ENCODE results near the gene RAET1G.
A peak's percentile ranks its signal among the peaks of the same experiment; 100 is the strongest.
"Not testable (repeated sequence)": the region's sequence is repeated elsewhere in the genome, so short reads cannot be mapped to it uniquely, and the experiment has no call there.

RAET1G gene

GRCh38 chr6:149954328-149954983, 31.5 kb upstream of the RAET1G start:
- not testable (repeated sequence) for DNase-seq (ENCODE audit: low read depth in 1 of 2, low spot score in 1 of 2)

GRCh38 chr6:149953934-149954327, 31.0 kb upstream of the RAET1G start:
- not testable (repeated sequence) for DNase-seq (ENCODE audit: low read depth in 1 of 2, low spot score in 1 of 2)

GRCh38 chr6:149953390-149953789, 30.5 kb upstream of the RAET1G start:
- DNase-seq (ENCODE audit: low read depth in 1 of 2, low spot score in 1 of 2): not testable (repeated sequence)

- no peak for DNase-seq (ENCODE audit: low read depth in 1 of 2, low spot score in 1 of 2)
These were observed 28.7 kb upstream of the RAET1G start for GRCh38 chr6:149951626-149952025.

- no peak for DNase-seq (ENCODE audit: low read depth in 1 of 2, low spot score in 1 of 2)
These were observed 28.2 kb upstream of the RAET1G start for GRCh38 chr6:149951096-149951495.

GRCh38 chr6:149950423-149950822, 27.5 kb upstream of the RAET1G start:
- no peak for DNase-seq (ENCODE audit: low read depth in 1 of 2, low spot score in 1 of 2)

- no peak for DNase-seq (ENCODE audit: low read depth in 1 of 2, low spot score in 1 of 2)
These were observed 25.7 kb upstream of the RAET1G start for GRCh38 chr6:149948616-149949015.

- DNase-seq (ENCODE audit: low read depth in 1 of 2, low spot score in 1 of 2): no peak
These were observed 25.1 kb upstream of the RAET1G start for GRCh38 chr6:149948011-149948410.

GRCh38 chr6:149947533-149947932, 24.6 kb upstream of the RAET1G start:
- not testable (repeated sequence) for DNase-seq (ENCODE audit: low read depth in 1 of 2, low spot score in 1 of 2)

GRCh38 chr6:149946631-149947030, 23.7 kb upstream of the RAET1G start:
- DNase-seq (ENCODE audit: low read depth in 1 of 2, low spot score in 1 of 2): not testable (repeated sequence)

- DNase-seq (ENCODE audit: low read depth in 1 of 2, low spot score in 1 of 2): not testable (repeated sequence)
These were observed 22.4 kb upstream of the RAET1G start for GRCh38 chr6:149945276-149945675.

GRCh38 chr6:149943321-149943720, 20.4 kb upstream of the RAET1G start:
- DNase-seq (ENCODE audit: low read depth in 1 of 2, low spot score in 1 of 2): not testable (repeated sequence)

- DNase-seq (ENCODE audit: low read depth in 1 of 2, low spot score in 1 of 2): no peak
These were observed 19.5 kb upstream of the RAET1G start for GRCh38 chr6:149942461-149942829.

- DNase-seq (ENCODE audit: low read depth in 1 of 2, low spot score in 1 of 2): peak; percentile 55 to 84
These were observed 18.9 kb upstream of the RAET1G start, which contains the start of gene ULBP2 for GRCh38 chr6:149941583-149942460. Gene ULBP2 (plus strand): TSS chr6:149942014. CDS start chr6:149942073, 59 bp downstream.

GRCh38 chr6:149940672-149940982, 17.7 kb upstream of the RAET1G start:
- DNase-seq (ENCODE audit: low read depth in 1 of 2, low spot score in 1 of 2): no peak

GRCh38 chr6:149939909-149940671, 17.2 kb upstream of the RAET1G start:
- DNase-seq (ENCODE audit: low read depth in 1 of 2, low spot score in 1 of 2): no peak

GRCh38 chr6:149939356-149939648, 16.4 kb upstream of the RAET1G start:
- no peak for DNase-seq (ENCODE audit: low read depth in 1 of 2, low spot score in 1 of 2)

- DNase-seq (ENCODE audit: low read depth in 1 of 2, low spot score in 1 of 2): peak in 1 of 2 donors; percentile 38
These were observed 15.8 kb upstream of the RAET1G start for GRCh38 chr6:149938571-149939355.

GRCh38 chr6:149938013-149938570, 15.2 kb upstream of the RAET1G start:
- not testable (repeated sequence) for DNase-seq (ENCODE audit: low read depth in 1 of 2, low spot score in 1 of 2)

GRCh38 chr6:149936743-149937142, 13.8 kb upstream of the RAET1G start:
- no peak for DNase-seq (ENCODE audit: low read depth in 1 of 2, low spot score in 1 of 2)

GRCh38 chr6:149935668-149936067, 12.7 kb upstream of the RAET1G start:
- no peak for DNase-seq (ENCODE audit: low read depth in 1 of 2, low spot score in 1 of 2)
